Body of pancreas (tissue), 4 donors: ENCODE data around the gene KRT10.

Experiments used
- POLR2A ChIP-seq, 3 donors: fragments of 450-650 bp; IDR thresholded peaks; one replicate each; pipeline ENCODE4 v1.6.1; 2016; ENCODE audit warnings: antibody characterized with exemption in 3 of 3, mild to moderate bottlenecking in 2 of 3
- TF ChIP-seq, protein P1 (sequence below), 7 experiments: fragments of 450-650 bp in 4 of 7; fragments of 200-600 bp in 3 of 7; sonication (generic) in 3 of 7; IDR thresholded peaks; one replicate each; pipeline ENCODE4 v1.5.1; 2016 to 2019; ENCODE audit warnings: antibody characterized with exemption in 7 of 7

DNA sequence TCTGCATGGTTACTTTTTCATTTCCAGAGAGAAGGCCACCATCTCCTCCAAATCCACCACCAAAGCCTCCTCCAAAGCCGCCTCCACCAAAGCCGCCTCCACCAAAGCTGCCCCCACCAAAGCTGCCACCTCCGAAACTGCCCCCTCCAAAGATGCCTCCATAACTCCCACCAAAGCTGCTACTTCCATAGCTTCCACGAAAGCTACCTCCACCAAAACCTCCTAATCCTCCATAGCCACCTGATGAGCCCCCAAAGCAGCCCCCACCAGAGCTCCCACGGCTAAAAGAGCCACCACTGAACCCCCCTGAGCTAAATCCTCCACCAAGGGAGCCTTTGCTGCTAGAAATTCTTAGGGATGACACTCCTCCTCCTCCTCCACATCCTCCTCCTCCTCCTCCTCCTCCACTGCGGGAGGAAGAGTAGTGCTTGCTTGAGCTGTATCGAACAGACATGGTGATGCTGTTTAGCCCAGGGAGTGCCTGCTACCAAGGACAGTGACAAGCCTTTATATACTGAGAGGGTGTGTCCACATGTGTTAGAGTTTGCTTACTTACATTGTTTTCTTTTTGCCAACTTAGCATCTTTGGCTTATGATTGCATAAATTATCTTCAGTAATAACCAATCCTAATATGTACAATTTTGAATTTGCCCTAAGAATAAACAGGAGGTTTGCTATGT lies at the start of gene KRT10:
- TF ChIP-seq, protein P1, sequence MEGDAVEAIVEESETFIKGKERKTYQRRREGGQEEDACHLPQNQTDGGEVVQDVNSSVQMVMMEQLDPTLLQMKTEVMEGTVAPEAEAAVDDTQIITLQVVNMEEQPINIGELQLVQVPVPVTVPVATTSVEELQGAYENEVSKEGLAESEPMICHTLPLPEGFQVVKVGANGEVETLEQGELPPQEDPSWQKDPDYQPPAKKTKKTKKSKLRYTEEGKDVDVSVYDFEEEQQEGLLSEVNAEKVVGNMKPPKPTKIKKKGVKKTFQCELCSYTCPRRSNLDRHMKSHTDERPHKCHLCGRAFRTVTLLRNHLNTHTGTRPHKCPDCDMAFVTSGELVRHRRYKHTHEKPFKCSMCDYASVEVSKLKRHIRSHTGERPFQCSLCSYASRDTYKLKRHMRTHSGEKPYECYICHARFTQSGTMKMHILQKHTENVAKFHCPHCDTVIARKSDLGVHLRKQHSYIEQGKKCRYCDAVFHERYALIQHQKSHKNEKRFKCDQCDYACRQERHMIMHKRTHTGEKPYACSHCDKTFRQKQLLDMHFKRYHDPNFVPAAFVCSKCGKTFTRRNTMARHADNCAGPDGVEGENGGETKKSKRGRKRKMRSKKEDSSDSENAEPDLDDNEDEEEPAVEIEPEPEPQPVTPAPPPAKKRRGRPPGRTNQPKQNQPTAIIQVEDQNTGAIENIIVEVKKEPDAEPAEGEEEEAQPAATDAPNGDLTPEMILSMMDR (IDR thresholded peaks at IDR 0.05) = no peak
- no peak for TF ChIP-seq POLR2A (IDR thresholded peaks at IDR 0.05)
